Lower leg skin (tissue), 3 donors: Measurements from ENCODE around the gene FCRL4.

ENCODE experiments used
- CTCF ChIP-seq, 3 donors: fragments of 450-650 bp; IDR thresholded peaks; one replicate each; pipeline ENCODE4 v1.5.1; 2016; ENCODE audit warnings: antibody characterized with exemption in 3 of 3, mild to moderate bottlenecking in 3 of 3, moderate library complexity in 2 of 3
- POLR2A ChIP-seq, 2 donors: fragments of 450-650 bp; IDR thresholded peaks; one replicate each; pipeline ENCODE4 v1.6.1; 2016 to 2017; ENCODE audit warnings: antibody characterized with exemption in 2 of 2, mild to moderate bottlenecking in 1 of 2, moderate library complexity in 1 of 2

- TF ChIP-seq POLR2A (IDR thresholded peaks at IDR 0.05): no peak
- no peak for TF ChIP-seq CTCF (IDR thresholded peaks at IDR 0.05)
Observed at GRCh38 chr1:157580828-157581210, 17.1 kb downstream of the FCRL4 start.
